ENCODE data around the gene PRG3. TPM values are rescaled to one million over a fixed set of nuclear protein-coding genes. Genes with fewer than 3 reads are reported as not detected.
"Not testable (repeated sequence)": the region's sequence is repeated elsewhere in the genome, so short reads cannot be mapped to it uniquely, and the experiment has no call there.

PRG3 gene
- total RNA-seq, 1 donor from 2014 or later = 2.9 TPM

- no peak for DNase-seq
Observed at GRCh38 chr11:57387289-57388030, 6.5 kb upstream of the PRG3 start.

GRCh38 chr11:57386178-57386940 is 5.4 kb upstream of the PRG3 start:
- no peak for DNase-seq

- DNase-seq = no peak
Observed at GRCh38 chr11:57379732-57380131, 1.2 kb downstream of the PRG3 start.

- DNase-seq = no peak
Observed at GRCh38 chr11:57378186-57378585, 2.8 kb downstream of the PRG3 start.

- no peak for DNase-seq
Observed at GRCh38 chr11:57377107-57377506, 3.8 kb downstream of the PRG3 start.

GRCh38 chr11:57376095-57377090 is 4.6 kb downstream of the PRG3 start:
- no peak for DNase-seq

GRCh38 chr11:57375490-57375889 is 5.5 kb downstream of the PRG3 start:
- DNase-seq = no peak

- no peak for DNase-seq
Observed at GRCh38 chr11:57374966-57375365, 6.0 kb downstream of the PRG3 start.

- DNase-seq = no peak
Observed at GRCh38 chr11:57373146-57373545, 7.8 kb downstream of the PRG3 start.

GRCh38 chr11:57370941-57371340 is 10.0 kb downstream of the PRG3 start:
- no peak for DNase-seq

- DNase-seq = no peak
Observed at GRCh38 chr11:57370251-57370650, 10.7 kb downstream of the PRG3 start.

- DNase-seq = no peak
Observed at GRCh38 chr11:57368845-57369232, 12.1 kb downstream of the PRG3 start.

- DNase-seq = no peak
Observed at GRCh38 chr11:57368106-57368844, 12.7 kb downstream of the PRG3 start.

GRCh38 chr11:57364851-57365660 is 15.9 kb downstream of the PRG3 start:
- DNase-seq = no peak

- DNase-seq = no peak
Observed at GRCh38 chr11:57363131-57364080, 17.5 kb downstream of the PRG3 start.

GRCh38 chr11:57361926-57362325 is 19.0 kb downstream of the PRG3 start:
- DNase-seq = no peak

GRCh38 chr11:57361420-57361819 is 19.5 kb downstream of the PRG3 start:
- not testable (repeated sequence) for DNase-seq

- DNase-seq = no peak
Observed at GRCh38 chr11:57360991-57361390, 20.0 kb downstream of the PRG3 start.

- no peak for DNase-seq
Observed at GRCh38 chr11:57359896-57360690, 20.9 kb downstream of the PRG3 start.

All from skin of body (tissue), 2 donors.